Right cardiac atrium (tissue), 5 donors: Measurements from ENCODE around the gene UGT1A5. TPM values are rescaled to one million over a fixed set of nuclear protein-coding genes. Genes with fewer than 3 reads are reported as not detected.

Experiments
- ATAC-seq, 2 donors: fragments of 200-7000 bp; cut with Tn5 transposase; one replicate each; pipeline versions ENCODE4 v1.8.0 to v1.9.1; 2020; ENCODE audit warnings: moderate library complexity in 2 of 2, mild to moderate bottlenecking in 1 of 2
- DNase-seq, 3 donors: peaks; one replicate each; pipeline ENCODE4 v3.0.0-alpha.2; 2020
- H3K27ac ChIP-seq: one replicate; pipeline ENCODE4 v1.5.1; 2013; ENCODE audit warnings: mild to moderate bottlenecking, low read length, control low read depth, moderate library complexity
- H3K27me3 ChIP-seq: one replicate; pipeline ENCODE4 v1.6.1; 2013; ENCODE audit not compliant: control insufficient read depth, insufficient read depth
- H3K4me1 ChIP-seq: one replicate; pipeline ENCODE4 v1.6.1; 2013; ENCODE audit warnings: low read length; ENCODE audit not compliant: control insufficient read depth, insufficient read depth
- H3K4me3 ChIP-seq: one replicate; pipeline ENCODE4 v1.5.1; 2013; ENCODE audit warnings: low read length, control low read depth
- H3K9me3 ChIP-seq: one replicate; pipeline ENCODE4 v1.6.1; 2013; ENCODE audit warnings: low read length; ENCODE audit not compliant: control insufficient read depth
- WGBS: extraction: QIAGEN DNeasy Blood & Tissue Kit; methylation state at CpG from one replicate; pipeline ENCODE4 v1.1.7; 2013; 5-methylcytosine and 5-hydroxymethylcytosine counted together
- intact Hi-C, 4 donors: fragments of 100-400 bp; cut with DNase I; formaldehyde crosslinking; loops; one replicate each; pipeline versions ENCODE4 v1.11.0 to v1.14.0; 2022 to 2023
- polyA plus RNA-seq: library from polyadenylated mRNA; stranded (reverse); fragments of 200-250 nt; gene quantifications from one replicate; pipeline ENCODE4 v1.2.3, GENCODE V29; 2013
- total RNA-seq, 4 donors: library from RNA; stranded (reverse); fragmentation: NEBNext Ultra II Directional; extraction: Animal tissue kit (Norgen Biotek cat#: 25700); gene quantifications; one replicate each; pipeline ENCODE4 v1.2.1, GENCODE V29; 2021
- donor health status: healthy with polysubstance abuse.
- donor health status: DM: no; HTN: yes; CAD: no.
- donor health status: DM: no; HTN: no; CAD: no.
- donor health status: DM: no; HTN: yes; CAD: no; lungs with severe emphysema.
- donor health status: DM: yes; HTN: yes; CAD: no.

The UGT1A5 gene
- total and polyA plus RNA-seq, 5 donors: not detected

- Histone ChIP-seq H3K27ac (no peak overlapping the region), H3K9me3 (no peaks in the 10 kb centered on the region), H3K4me3 (no peak overlapping the region), H3K4me1 (no peaks in the 10 kb centered on the region), H3K27me3 (no peaks in the 10 kb centered on the region)
- intact Hi-C loops: no loop called here
- DNase-seq: no peak
- 63% methylated on average over 3 of the region's 3 CpGs for WGBS
- ATAC-seq: no peak
Observed at GRCh38 chr2:233813236-233814055, 100.7 kb downstream of the UGT1A5 start.

- no peak for ATAC-seq
- DNase-seq: peak in 1 of 3 donors; percentile 3
- 63% methylated on average over 2 of the region's 2 CpGs for WGBS
- H3K4me1 ChIP-seq: no peaks in the 10 kb centered on the region
- H3K4me3 ChIP-seq: no peak overlapping the region
- intact Hi-C loops: no loop called here
- no peaks in the 10 kb centered on the region for H3K9me3 ChIP-seq
- H3K27me3 ChIP-seq: no peaks in the 10 kb centered on the region
- H3K27ac ChIP-seq: no peak overlapping the region
Observed at GRCh38 chr2:233814056-233814835, 101.5 kb downstream of the UGT1A5 start.

GRCh38 chr2:233815861-233816260 lies 103.2 kb downstream of the UGT1A5 start:
- Histone ChIP-seq H3K4me3 (no peak overlapping the region), H3K4me1 (no peaks in the 10 kb centered on the region), H3K27ac (no peak overlapping the region), H3K27me3 (no peaks in the 10 kb centered on the region), H3K9me3 (no peaks in the 10 kb centered on the region)
- no peak for ATAC-seq
- WGBS: 82% methylated on average over 6 of the region's 6 CpGs
- no peak for DNase-seq
- intact Hi-C loops: no loop called here

GRCh38 chr2:233816334-233816733 lies 103.6 kb downstream of the UGT1A5 start:
- H3K4me3 ChIP-seq: no peak overlapping the region
- intact Hi-C loops: no loop called here
- DNase-seq: peak in 1 of 3 donors; percentile 3
- H3K9me3 ChIP-seq: no peaks in the 10 kb centered on the region
- WGBS: 52% methylated on average over 2 of the region's 2 CpGs
- no peaks in the 10 kb centered on the region for H3K4me1 ChIP-seq
- H3K27ac ChIP-seq: no peak overlapping the region
- ATAC-seq: no peak
- H3K27me3 ChIP-seq: no peaks in the 10 kb centered on the region

- Histone ChIP-seq H3K27me3 (no peaks in the 10 kb centered on the region), H3K27ac (no peak overlapping the region), H3K4me1 (no peaks in the 10 kb centered on the region), H3K4me3 (no peak overlapping the region), H3K9me3 (no peaks in the 10 kb centered on the region)
- ATAC-seq (no peak), DNase-seq (peak in 1 of 3 donors; percentile 43)
- intact Hi-C loops: no loop called here
- 66% methylated on average over 4 of the region's 4 CpGs for WGBS
Observed at GRCh38 chr2:233816771-233817170, 104.1 kb downstream of the UGT1A5 start.

- intact Hi-C loops: no loop called here
- H3K27me3 ChIP-seq: no peaks in the 10 kb centered on the region
- no peaks in the 10 kb centered on the region for H3K4me1 ChIP-seq
- no peak overlapping the region for H3K4me3 ChIP-seq
- ATAC-seq (no peak), DNase-seq (peak in 1 of 3 donors; percentile 16)
- 75% methylated on average over 3 of the region's 3 CpGs for WGBS
- no peaks in the 10 kb centered on the region for H3K9me3 ChIP-seq
- H3K27ac ChIP-seq: no peak overlapping the region
Observed at GRCh38 chr2:233817361-233817911, 104.7 kb downstream of the UGT1A5 start.

- WGBS: 86% methylated on average over 11 of the region's 11 CpGs
- Histone ChIP-seq H3K27me3 (no peaks in the 10 kb centered on the region), H3K27ac (no peak overlapping the region), H3K4me3 (no peak overlapping the region), H3K4me1 (no peaks in the 10 kb centered on the region), H3K9me3 (no peaks in the 10 kb centered on the region)
- ATAC-seq (no peak), DNase-seq (no peak)
- intact Hi-C loops: no loop called here
Observed at GRCh38 chr2:233817995-233818638, 105.4 kb downstream of the UGT1A5 start.

- ATAC-seq (no peak), DNase-seq (no peak)
- intact Hi-C loops: no loop called here
- Histone ChIP-seq H3K4me1 (no peaks in the 10 kb centered on the region), H3K27me3 (no peaks in the 10 kb centered on the region), H3K4me3 (no peak overlapping the region), H3K9me3 (no peaks in the 10 kb centered on the region), H3K27ac (no peak overlapping the region)
- WGBS: 77% methylated on average over 17 of the region's 17 CpGs
Observed at GRCh38 chr2:233818639-233819621, 106.2 kb downstream of the UGT1A5 start.

- peak in 1 of 3 donors; percentile 16 for DNase-seq
- no peak for ATAC-seq
- intact Hi-C loops: no loop called here
- Histone ChIP-seq H3K4me1 (no peaks in the 10 kb centered on the region), H3K27me3 (no peaks in the 10 kb centered on the region), H3K27ac (no peak overlapping the region), H3K4me3 (no peak overlapping the region), H3K9me3 (no peaks in the 10 kb centered on the region)
- 83% methylated on average over 18 of the region's 18 CpGs for WGBS
Observed at GRCh38 chr2:233819884-233820773, 107.4 kb downstream of the UGT1A5 start.
